ENCODE measurements around the gene IRS2. TPM values are rescaled to one million over a fixed set of nuclear protein-coding genes. Genes with fewer than 3 reads are reported as not detected.
A peak's percentile ranks its signal among the peaks of the same experiment; 100 is the strongest.

IRS2 gene
- total and polyA plus RNA-seq, 2 experiments from 2014 or later: 3.6 to 14.5 TPM

GRCh38 chr13:109785141-109785891 is 1.1 kb downstream of the IRS2 start (continued):
- TF ChIP-seq JUNB (IDR thresholded peaks at IDR 0.05; ENCODE audit: unreplicated experiment) (no peak), ZNF331 (CRISPR knock-in tag; IDR thresholded peaks at IDR 0.05; ENCODE audit: low read depth) (no peak), CTCF (conservative IDR thresholded peaks at IDR 0.05; ENCODE audit: low read depth in 2 of 2) (no peak), EZH2 (IDR thresholded peaks at IDR 0.05; ENCODE audit: low read depth, unreplicated experiment) (no peak), POLR2AphosphoS5 (IDR thresholded peaks at IDR 0.05; ENCODE audit: low read depth) (no peak), STAT1 (IDR thresholded peaks at IDR 0.05; ENCODE audit: unreplicated experiment) (no peak), REST (IDR thresholded peaks at IDR 0.05; ENCODE audit: unreplicated experiment) (no peak)

- H3F3A ChIP-seq (replicated peaks; ENCODE audit: low read depth): no peaks in the 10 kb centered on the region
- DNase-seq (ENCODE audit: low spot score) (peak; percentile 79), ATAC-seq (peak; percentile 25)
- peaks cover 3% of the 10 kb centered on the region for H3K27me3 Mint-ChIP-seq (ENCODE audit: insufficient read depth, low read depth, poor library complexity)
- H3K79me2 ChIP-seq (replicated peaks; ENCODE audit: insufficient read depth): peaks cover 29% of the 10 kb centered on the region
- peaks cover 19% of the 10 kb centered on the region for H4K20me1 ChIP-seq (replicated peaks; ENCODE audit: insufficient read depth)
- no peak overlapping the region for H3K27ac Mint-ChIP-seq
- peaks cover 23% of the 10 kb centered on the region for H3K4me1 ChIP-seq (ENCODE audit: insufficient read depth)
- TF ChIP-seq CTCF (conservative IDR thresholded peaks at IDR 0.05; ENCODE audit: low read depth in 2 of 2) (peak in 1 of 2 experiments; percentile 77; a peak in 2 of 4 replicates), EZH2 (IDR thresholded peaks at IDR 0.05; ENCODE audit: low read depth, unreplicated experiment) (no peak)
- H3K27ac ChIP-seq (ENCODE audit: low read depth): no peak overlapping the region
- peak overlapping the region; percentile 85 for H3K4me2 ChIP-seq
- no peaks in the 10 kb centered on the region for H3K36me3 ChIP-seq (ENCODE audit: insufficient read depth)
- H3K4me3 ChIP-seq: peak overlapping the region; percentile 71
- H3K36me3 Mint-ChIP-seq (ENCODE audit: low read depth): peaks cover 14% of the 10 kb centered on the region; the same call in 2 of the 3 replicates
- H3K9me2 ChIP-seq (ENCODE audit: insufficient read depth): no peaks in the 10 kb centered on the region
- H3K4me1 Mint-ChIP-seq: peaks cover 25% of the 10 kb centered on the region
- H3K27me3 ChIP-seq (ENCODE audit: insufficient read depth): peaks cover 4% of the 10 kb centered on the region; the same call in 1 of the 2 replicates
- no peaks in the 10 kb centered on the region for H3K9me3 Mint-ChIP-seq
- no peak overlapping the region for H2AFZ ChIP-seq
- H3K4me3 Mint-ChIP-seq: peak overlapping the region; percentile 72
Measured at GRCh38 chr13:109784590-109785140, 1.7 kb downstream of the IRS2 start.

All from GM23338 (cell line).